ENCODE measurements around the gene LCMT1. TPM values are rescaled to one million over a fixed set of nuclear protein-coding genes. Genes with fewer than 3 reads are reported as not detected.

Gene LCMT1
- total and polyA plus RNA-seq, 2 of the 4 experiments (the other 2 are of a cell fraction) = 33.1 to 60.4 TPM

GRCh38 chr16:25213709-25214397 is 102.3 kb downstream of the LCMT1 start:
- H3K9me3 ChIP-seq (ENCODE audit: control insufficient read depth, insufficient read depth, low read length) = no peaks in the 10 kb centered on the region
- H3K27ac ChIP-seq (ENCODE audit: insufficient read depth, low read length) = no peak overlapping the region
- ATAC-seq (ENCODE audit: low read depth) = no peak
- H2BK20ac ChIP-seq (ENCODE audit: low read depth, low read length) = no peak overlapping the region
- no peaks in the 10 kb centered on the region for H4K20me1 ChIP-seq (ENCODE audit: insufficient read depth, low read length)
- no peaks in the 10 kb centered on the region for H3K36me3 ChIP-seq (ENCODE audit: control insufficient read depth, insufficient read depth, low read length)
- H3K9ac ChIP-seq (ENCODE audit: low read depth, low read length) = no peak overlapping the region
- BruUV-seq (replicated peaks) = no TSS peak
- no peak overlapping the region for H3K56ac ChIP-seq (ENCODE audit: extremely low read depth, insufficient read depth, low read length)
- no peak overlapping the region for H3K14ac ChIP-seq (replicated peaks; ENCODE audit: low read depth, low read length)
- H2BK15ac ChIP-seq (ENCODE audit: low read depth, low read length) = no peak overlapping the region
- no peak overlapping the region for H2BK120ac ChIP-seq (ENCODE audit: low read depth, low read length)
- no peak overlapping the region for H3K4ac ChIP-seq (ENCODE audit: low read depth, low read length)
- no peaks in the 10 kb centered on the region for H3K4me1 ChIP-seq (ENCODE audit: control insufficient read depth, insufficient read depth, low read length)
- CTCF ChIA-PET = no interaction called here
- no peak overlapping the region for H3K18ac ChIP-seq (ENCODE audit: low read depth, low read length)
- H3K9me1 ChIP-seq (ENCODE audit: insufficient read depth, low read length) = no peaks in the 10 kb centered on the region
- DNase-seq = no peak
- no peak overlapping the region for H4K8ac ChIP-seq (ENCODE audit: low read depth in 2 of 2, low read length in 2 of 2)
- no peaks in the 10 kb centered on the region for H3K79me1 ChIP-seq (ENCODE audit: low read depth in 1 of 2, low read length in 2 of 2)
- no peak overlapping the region for H3K4me2 ChIP-seq (ENCODE audit: low read depth, low read length)
- H4K5ac ChIP-seq (ENCODE audit: low read depth, low read length) = no peak overlapping the region
- in situ Hi-C loops (cut with MboI; ENCODE audit: low sequenced_read_pairs) (no loop called here), dilution Hi-C loops (cut with HindIII; ENCODE audit: low sequenced_read_pairs, unreplicated experiment) (no loop called here), intact Hi-C loops (cut with micrococcal nuclease) (no loop called here)
- H3K23ac ChIP-seq (ENCODE audit: low read depth, low read length) = no peak overlapping the region
- no peak for TF ChIP-seq RCOR1 (IDR thresholded peaks at IDR 0.05; ENCODE audit: insufficient replicate concordance, low read length)
- no peak for TF ChIP-seq RFX5 (IDR thresholded peaks at IDR 0.05; ENCODE audit: low read depth, low read length)
- TF ChIP-seq MAFK (IDR thresholded peaks at IDR 0.05; ENCODE audit: low read depth, low read length) = no peak
- TF ChIP-seq ELK1 (IDR thresholded peaks at IDR 0.05; ENCODE audit: borderline replicate concordance, low read depth, low read length) = no peak
- no peak for TF ChIP-seq SMC3 (IDR thresholded peaks at IDR 0.05; ENCODE audit: low read depth, low read length)
- no peak for TF ChIP-seq POLR2A (IDR thresholded peaks at IDR 0.05; ENCODE audit: low read depth, low read length)
- TF ChIP-seq RAD21 (IDR thresholded peaks at IDR 0.05; ENCODE audit: low read length) = no peak
- no peak for TF ChIP-seq MAZ (IDR thresholded peaks at IDR 0.05; ENCODE audit: borderline replicate concordance, low read depth, low read length)
- TF ChIP-seq FOS (IDR thresholded peaks at IDR 0.05; ENCODE audit: low read depth, low read length) = no peak
- H2AK9ac ChIP-seq (replicated peaks; ENCODE audit: low read depth, low read length, poor library complexity) = no peak overlapping the region
- WGBS, 2 experiments (ENCODE audit: extremely low coverage in 2 of 2, insufficient read length in 1 of 2) = no CpG with 5 or more reads among the region's 6 CpGs
- H3K27me3 ChIP-seq (ENCODE audit: control insufficient read depth, insufficient read depth, low read length) = peaks cover 26% of the 10 kb centered on the region
- no peak overlapping the region for H2BK5ac ChIP-seq (ENCODE audit: low read depth, low read length, poor library complexity, severe bottlenecking)
- H2AFZ ChIP-seq (replicated peaks; ENCODE audit: low read length, poor library complexity) = no peak overlapping the region
- no peak overlapping the region for H4K91ac ChIP-seq (ENCODE audit: insufficient read depth, low read depth, low read length)
- H2AK5ac ChIP-seq (ENCODE audit: low read depth, low read length) = no peak overlapping the region
- H3K4me3 ChIP-seq (ENCODE audit: insufficient read depth, low read depth, low read length) = no peak overlapping the region
- POLR2A ChIA-PET (ENCODE audit: unreplicated experiment) = no interaction called here

Measured in IMR-90 (cell line).